CD4-positive, alpha-beta T cell (primary cell): ENCODE results near the gene SLITRK2. TPM values are rescaled to one million over a fixed set of nuclear protein-coding genes. Genes with fewer than 3 reads are reported as not detected.

Source experiments
- ATAC-seq: fragments of 200-7000 bp; cut with Tn5 transposase; one replicate; pipeline ENCODE4 v1.10.0; 2022; ENCODE audit warnings: mild to moderate bottlenecking; ENCODE audit not compliant: poor library complexity
- CTCF ChIA-PET: fragments of 350-600 bp; sonication (Branson Sonifier 250); formaldehyde crosslinking; loops from one replicate; lab custom pipeline; 2021; ENCODE audit warnings: antibody characterized with exemption, inconsistent platforms; lab: Charles Lee
- POLR2A ChIA-PET: fragments of 350-600 bp; sonication (Branson Sonifier 250); formaldehyde crosslinking; loops from one replicate; lab custom pipeline; 2021; ENCODE audit warnings: antibody characterized with exemption, inconsistent platforms; lab: Charles Lee
- DNase-seq, 14 experiments: peaks; one replicate each; pipeline ENCODE4 v3.0.0-alpha.2; 2013 to 2020; ENCODE audit warnings: mixed read lengths in 2 of 14
- H3K27ac ChIP-seq, 2 donors: one replicate each; pipeline versions ENCODE4 v1.5.1 to v1.7.0; 2013; ENCODE audit warnings: low read length in 2 of 2, low read depth in 1 of 2, mild to moderate bottlenecking in 1 of 2
- H3K27me3 ChIP-seq, 2 experiments: 1 replicate in 1 of 2; 2 replicates in 1 of 2; pipeline versions ENCODE4 v1.6.1 to v1.7.0; 2013; ENCODE audit warnings: low read length in 2 of 2, control low read depth in 1 of 2, mild to moderate bottlenecking in 1 of 2, moderate library complexity in 1 of 2; ENCODE audit not compliant: insufficient read depth in 2 of 2, control insufficient read depth in 1 of 2
- H3K36me3 ChIP-seq: one replicate; pipeline ENCODE4 v1.6.1; 2013; ENCODE audit warnings: low read length, control low read depth; ENCODE audit not compliant: insufficient read depth
- H3K4me1 ChIP-seq: one replicate; pipeline ENCODE4 v1.6.1; 2013; ENCODE audit warnings: low read length, control low read depth; ENCODE audit not compliant: insufficient read depth
- H3K4me3 ChIP-seq: one replicate; pipeline ENCODE4 v1.5.1; 2013; ENCODE audit warnings: mild to moderate bottlenecking, low read length, moderate library complexity
- H3K9me3 ChIP-seq, 2 experiments: 1 replicate in 1 of 2; 2 replicates in 1 of 2; pipeline versions ENCODE4 v1.6.1 to v1.7.0; 2013; ENCODE audit warnings: low read length in 2 of 2, mild to moderate bottlenecking in 2 of 2, control low read depth in 1 of 2, moderate library complexity in 1 of 2; ENCODE audit not compliant: control insufficient read depth in 1 of 2, insufficient read depth in 1 of 2
- H3K27ac Mint-ChIP-seq: one replicate; pipeline ENCODE4 v1.8.0; 2020; ENCODE audit warnings: mixed read lengths
- H3K27me3 Mint-ChIP-seq: one replicate; pipeline ENCODE4 v1.8.0; 2021; ENCODE audit warnings: mixed read lengths
- H3K36me3 Mint-ChIP-seq: one replicate; pipeline ENCODE4 v1.8.0; 2021; ENCODE audit warnings: low read depth, mixed read lengths
- H3K4me1 Mint-ChIP-seq: one replicate; pipeline ENCODE4 v1.8.0; 2021; ENCODE audit warnings: low read depth, mixed read lengths
- H3K4me3 Mint-ChIP-seq: one replicate; pipeline ENCODE4 v1.8.0; 2020; ENCODE audit warnings: mild to moderate bottlenecking, mixed read lengths
- H3K9me3 Mint-ChIP-seq: one replicate; pipeline ENCODE4 v1.8.0; 2020; ENCODE audit warnings: mixed read lengths
- CTCF ChIP-seq: fragments of 200-600 bp; IDR thresholded peaks from one replicate; pipeline ENCODE4 v1.8.0; 2022; ENCODE audit warnings: antibody characterized with exemption, mild to moderate bottlenecking
- intact Hi-C, 2 experiments: fragments of 100-400 bp; cut with DNase I in 1 of 2; cut with micrococcal nuclease in 1 of 2; formaldehyde crosslinking; loops; one replicate each; pipeline versions ENCODE4 v1.15.1 to v1.9.0; 2023 to 2025; cut with DNase I, micrococcal nuclease
- total RNA-seq, 174 experiments: library from RNA in 2 of 174; stranded (reverse) in 2 of 174; gene quantifications; one replicate each; pipeline ENCODE4 v1.2.3 and lab custom pipeline; 2021 to 2026

Gene SLITRK2
- total RNA-seq, 2 experiments from 2014 or later = not detected

- no peaks in the 10 kb centered on the region for H3K9me3 Mint-ChIP-seq
- ChIA-PET CTCF (no interaction called here), POLR2A (no interaction called here)
- H3K27ac Mint-ChIP-seq = no peak overlapping the region
- no peaks in the 10 kb centered on the region for H3K4me1 Mint-ChIP-seq
- no peak overlapping the region for H3K4me3 Mint-ChIP-seq
- Histone ChIP-seq H3K4me3 (no peak overlapping the region), H3K9me3 (peaks cover 0 to 5% of the 10 kb centered on the region in 2 experiments), H3K4me1 (no peaks in the 10 kb centered on the region), H3K27ac (no peak overlapping the region), H3K27me3 (no peaks in the 10 kb centered on the region), H3K36me3 (no peaks in the 10 kb centered on the region)
- no peaks in the 10 kb centered on the region for H3K36me3 Mint-ChIP-seq
- intact Hi-C loops = no loop called here
- no peaks in the 10 kb centered on the region for H3K27me3 Mint-ChIP-seq
- no peak for TF ChIP-seq CTCF
- ATAC-seq = no peak
- DNase-seq = no peak
Measured at GRCh38 chrX:145848857-145849256, 31.2 kb downstream of the SLITRK2 start.

- peaks cover 0 to 5% of the 10 kb centered on the region in 2 experiments for H3K9me3 ChIP-seq
- no peak for TF ChIP-seq CTCF
- ATAC-seq (no peak), DNase-seq (no peak)
- no peak overlapping the region for H3K4me3 Mint-ChIP-seq
- ChIA-PET POLR2A (no interaction called here), CTCF (no interaction called here)
- intact Hi-C loops = no loop called here
- peaks cover 2% of the 10 kb centered on the region for H3K9me3 Mint-ChIP-seq
- no peak overlapping the region for H3K27ac Mint-ChIP-seq
- no peak overlapping the region for H3K4me3 ChIP-seq
- H3K27ac ChIP-seq = no peak overlapping the region
- H3K4me1 ChIP-seq = no peaks in the 10 kb centered on the region
- H3K27me3 ChIP-seq = no peaks in the 10 kb centered on the region
- no peaks in the 10 kb centered on the region for H3K36me3 ChIP-seq
- H3K27me3 Mint-ChIP-seq = no peaks in the 10 kb centered on the region
- no peaks in the 10 kb centered on the region for H3K36me3 Mint-ChIP-seq
- H3K4me1 Mint-ChIP-seq = no peaks in the 10 kb centered on the region
Measured at GRCh38 chrX:145853181-145853580, 35.6 kb downstream of the SLITRK2 start.

GRCh38 chrX:145856181-145856580 lies 38.6 kb downstream of the SLITRK2 start:
- DNase-seq (no peak), ATAC-seq (no peak)
- H3K4me1 ChIP-seq = no peaks in the 10 kb centered on the region
- H3K36me3 ChIP-seq = no peaks in the 10 kb centered on the region
- no peak overlapping the region for H3K27ac ChIP-seq
- no peaks in the 10 kb centered on the region for H3K27me3 ChIP-seq
- Mint-ChIP-seq H3K4me1 (no peaks in the 10 kb centered on the region), H3K27me3 (no peaks in the 10 kb centered on the region), H3K4me3 (no peak overlapping the region), H3K36me3 (no peaks in the 10 kb centered on the region), H3K9me3 (peaks cover 2% of the 10 kb centered on the region), H3K27ac (no peak overlapping the region)
- no peak for TF ChIP-seq CTCF
- H3K4me3 ChIP-seq = no peak overlapping the region
- H3K9me3 ChIP-seq = no peaks in the 10 kb centered on the region
- POLR2A ChIA-PET = no interaction called here
- intact Hi-C loops = no loop called here
- CTCF ChIA-PET = no interaction called here
